H1 (cell line): ENCODE data around the gene COL6A3. TPM values are rescaled to one million over a fixed set of nuclear protein-coding genes. Genes with fewer than 3 reads are reported as not detected.

ENCODE experiments used
- CTCF ChIA-PET: fragments of 300-600 bp; sonication (Branson Sonifier 250); formaldehyde crosslinking; loops from one replicate; lab custom pipeline; 2021; ENCODE audit not compliant: partially characterized antibody; lab: Charles Lee
- POLR2A ChIA-PET: fragments of 300-600 bp; sonication (Branson Sonifier 250); formaldehyde crosslinking; loops from one replicate; lab custom pipeline; 2021; ENCODE audit warnings: inconsistent platforms; ENCODE audit not compliant: partially characterized antibody; lab: Charles Lee
- DNase-seq, 2 experiments: peaks; one replicate each; pipeline versions ENCODE4 v3.0.0 to v3.0.0-alpha.2; 2010 to 2022; ENCODE audit warnings: low spot score in 2 of 2, low read depth in 1 of 2, mixed read lengths in 1 of 2
- FAIRE-seq: peaks from 2 replicates; lab custom pipeline; 2011; peaks lifted over from hg19 to GRCh38; lab: Jason Lieb, UNC
- H2AFZ ChIP-seq: 2 replicates; pipeline ENCODE4 v1.8.1; 2012; ENCODE audit warnings: low read length, inconsistent platforms
- H2AK5ac ChIP-seq: 2 replicates; pipeline ENCODE4 v1.6.1; 2013; ENCODE audit warnings: low read depth, low read length
- H2BK120ac ChIP-seq: replicated peaks from 2 replicates; pipeline ENCODE3; 2013; ENCODE audit warnings: low read depth, low read length, inconsistent platforms
- H2BK12ac ChIP-seq: 2 replicates; pipeline ENCODE4 v1.6.1; 2013; ENCODE audit warnings: low read depth, low read length
- H2BK15ac ChIP-seq: 2 replicates; pipeline ENCODE4 v1.6.1; 2013; ENCODE audit warnings: low read length
- H2BK20ac ChIP-seq: 2 replicates; pipeline ENCODE4 v1.6.1; 2013; ENCODE audit warnings: low read length
- H2BK5ac ChIP-seq: 2 replicates; pipeline ENCODE4 v1.6.1; 2013; ENCODE audit warnings: low read depth, low read length
- H3K14ac ChIP-seq: 2 replicates; pipeline ENCODE4 v1.6.1; 2013; ENCODE audit warnings: inconsistent platforms; ENCODE audit not compliant: insufficient read length
- H3K18ac ChIP-seq: 2 replicates; pipeline ENCODE4 v1.6.1; 2013; ENCODE audit warnings: low read length; ENCODE audit errors: extremely low read depth
- H3K23ac ChIP-seq: 2 replicates; pipeline ENCODE4 v1.6.1; 2013; ENCODE audit warnings: inconsistent platforms; ENCODE audit not compliant: insufficient read length
- H3K23me2 ChIP-seq: 2 replicates; pipeline ENCODE4 v1.6.1; 2013; ENCODE audit warnings: low read depth, low read length
- H3K27ac ChIP-seq: 2 replicates; pipeline ENCODE4 v1.6.1; 2011; ENCODE audit warnings: low read depth, low read length, inconsistent platforms
- H3K27me3 ChIP-seq, 4 experiments: replicated peaks in 1 of 4; 1 replicate in 1 of 4; 2 replicates in 3 of 4; pipeline versions ENCODE4 v1.6.1 to v1.8.1; 2011 to 2013; ENCODE audit warnings: low read length in 3 of 4, mild to moderate bottlenecking in 3 of 4, inconsistent platforms in 2 of 4, mixed read lengths in 2 of 4, moderate library complexity in 1 of 4; ENCODE audit not compliant: control insufficient read depth in 3 of 4, insufficient read depth in 3 of 4; ENCODE audit errors: extremely low read depth in 1 of 4
- H3K36me3 ChIP-seq, 4 experiments: 2 replicates each; pipeline versions ENCODE4 v1.6.1 to v1.8.1; 2011 to 2013; ENCODE audit warnings: mild to moderate bottlenecking in 4 of 4, low read length in 3 of 4, moderate library complexity in 2 of 4, control low read depth in 1 of 4, inconsistent platforms in 1 of 4; ENCODE audit not compliant: insufficient read depth in 4 of 4, control insufficient read depth in 2 of 4
- H3K4ac ChIP-seq: replicated peaks from 2 replicates; pipeline ENCODE3; 2013; ENCODE audit warnings: low read length, low read depth, mixed read lengths, inconsistent platforms; ENCODE audit not compliant: insufficient read length
- H3K4me1 ChIP-seq, 4 experiments: replicated peaks in 1 of 4; 1 replicate in 1 of 4; 2 replicates in 3 of 4; pipeline versions ENCODE4 v1.6.1 to v1.8.1; 2011 to 2013; ENCODE audit warnings: low read length in 3 of 4, inconsistent platforms in 2 of 4, mixed read lengths in 1 of 4; ENCODE audit not compliant: insufficient read depth in 4 of 4, control insufficient read depth in 3 of 4
- H3K4me2 ChIP-seq, 2 experiments: 2 replicates each; pipeline versions ENCODE4 v1.6.1 to v1.8.1; 2011 to 2013; ENCODE audit warnings: low read depth in 2 of 2, low read length in 2 of 2, control low read depth in 1 of 2, inconsistent platforms in 1 of 2, mild to moderate bottlenecking in 1 of 2; ENCODE audit not compliant: insufficient read depth in 1 of 2
- H3K4me3 ChIP-seq, 4 experiments: fragments of 200-600, 300-600 bp in 1 of 4; sonication (generic), shearing (Covaris generic), sonication (Bioruptor Twin) in 1 of 4; 2 replicates each; pipeline versions ENCODE4 v1.5.1 to v1.8.1; 2011 to 2016; ENCODE audit warnings: low read length in 4 of 4, low read depth in 3 of 4, control low read depth in 2 of 4, inconsistent platforms in 2 of 4, mild to moderate bottlenecking in 2 of 4, mixed read lengths in 1 of 4, moderate library complexity in 1 of 4; ENCODE audit not compliant: insufficient read depth in 2 of 4; ENCODE audit errors: extremely low read depth in 1 of 4
- H3K56ac ChIP-seq: replicated peaks from 2 replicates; pipeline ENCODE3; 2013; ENCODE audit warnings: low read depth, mild to moderate bottlenecking, mixed read lengths, low read length, inconsistent platforms; ENCODE audit not compliant: insufficient read length
- H3K79me1 ChIP-seq: 2 replicates; pipeline ENCODE4 v1.6.1; 2013; ENCODE audit warnings: low read depth, low read length, control low read depth
- H3K79me2 ChIP-seq, 2 experiments: 2 replicates each; pipeline versions ENCODE4 v1.6.1 to v1.8.1; 2012 to 2013; ENCODE audit warnings: low read length in 2 of 2, mild to moderate bottlenecking in 2 of 2, inconsistent platforms in 1 of 2; ENCODE audit not compliant: insufficient read depth in 2 of 2, control insufficient read depth in 1 of 2
- H3K9ac ChIP-seq, 4 experiments: replicated peaks in 1 of 4; 1 replicate in 1 of 4; 2 replicates in 3 of 4; pipeline versions ENCODE4 v1.6.1 to v1.8.1; 2011 to 2013; ENCODE audit warnings: low read depth in 3 of 4, low read length in 3 of 4, control low read depth in 2 of 4, mild to moderate bottlenecking in 2 of 4, moderate library complexity in 2 of 4, inconsistent platforms in 1 of 4; ENCODE audit errors: extremely low read depth in 1 of 4
- H3K9me3 ChIP-seq, 2 experiments: 2 replicates each; pipeline versions ENCODE4 v1.6.1 to v1.8.1; 2012 to 2013; ENCODE audit warnings: mild to moderate bottlenecking in 2 of 2, moderate library complexity in 2 of 2, control low read depth in 1 of 2, inconsistent platforms in 1 of 2, low read depth in 1 of 2, low read length in 1 of 2, mixed read lengths in 1 of 2; ENCODE audit not compliant: insufficient read depth in 2 of 2
- H4K20me1 ChIP-seq, 2 experiments: replicated peaks in 1 of 2; 2 replicates each; pipeline versions ENCODE3 to v1.8.1; 2011 to 2013; ENCODE audit warnings: inconsistent platforms in 2 of 2, low read length in 2 of 2, mild to moderate bottlenecking in 1 of 2; ENCODE audit not compliant: insufficient read depth in 2 of 2, control insufficient read depth in 1 of 2
- H4K5ac ChIP-seq: 2 replicates; pipeline ENCODE4 v1.6.1; 2013; ENCODE audit warnings: low read length, low read depth, mixed read lengths, inconsistent platforms; ENCODE audit not compliant: insufficient read length
- H4K8ac ChIP-seq: 2 replicates; pipeline ENCODE4 v1.8.0; 2013; ENCODE audit warnings: mild to moderate bottlenecking, moderate library complexity, low read length, inconsistent platforms; ENCODE audit not compliant: insufficient read depth; ENCODE audit errors: extremely low read depth
- H4K91ac ChIP-seq: replicated peaks from 2 replicates; pipeline ENCODE3; 2013; ENCODE audit warnings: low read length, mixed read lengths, inconsistent platforms; ENCODE audit not compliant: insufficient read length
- EP300 ChIP-seq, 2 experiments: IDR thresholded peaks; 1 replicate in 1 of 2; 2 replicates in 1 of 2; pipeline ENCODE4 v1.6.1; 2011 to 2012; ENCODE audit warnings: low read depth in 2 of 2, low read length in 2 of 2, mild to moderate bottlenecking in 2 of 2, borderline replicate concordance in 1 of 2, inconsistent platforms in 1 of 2, moderate library complexity in 1 of 2
- NRF1 ChIP-seq: IDR thresholded peaks from 2 replicates; pipeline ENCODE4 v1.6.1; 2011; ENCODE audit warnings: mild to moderate bottlenecking, low read depth, low read length, improper control_type of control experiment
- RNF2 ChIP-seq: fragments of 200-900, 300-1000 bp; sonication (generic); IDR thresholded peaks from 2 replicates; pipeline ENCODE4 v1.7.1; 2016; ENCODE audit warnings: borderline replicate concordance, low read depth, mild to moderate bottlenecking, antibody characterized with exemption, low read length; ENCODE audit not compliant: poor library complexity, severe bottlenecking; ENCODE audit errors: missing control alignments
- SIN3A ChIP-seq, 2 experiments: IDR thresholded peaks in 1 of 2; conservative IDR thresholded peaks in 1 of 2; 2 replicates each; pipeline ENCODE4 v1.6.1; 2011 to 2012; ENCODE audit warnings: low read length in 2 of 2, improper control_type of control experiment in 1 of 2, low read depth in 1 of 2, mild to moderate bottlenecking in 1 of 2
- SP1 ChIP-seq: IDR thresholded peaks from 2 replicates; pipeline ENCODE4 v1.6.1; 2011; ENCODE audit warnings: low read depth, low read length
- SP2 ChIP-seq: IDR thresholded peaks from 2 replicates; pipeline ENCODE4 v1.6.1; 2012; ENCODE audit warnings: mild to moderate bottlenecking, low read length, inconsistent platforms
- SP4 ChIP-seq: IDR thresholded peaks from 2 replicates; pipeline ENCODE4 v1.6.1; 2012; ENCODE audit warnings: low read length, inconsistent platforms
- SRF ChIP-seq: IDR thresholded peaks from 2 replicates; pipeline ENCODE4 v1.6.1; 2011; ENCODE audit warnings: mild to moderate bottlenecking, low read depth, low read length, moderate library complexity
- TEAD4 ChIP-seq: IDR thresholded peaks from 2 replicates; pipeline ENCODE4 v1.6.1; 2012; ENCODE audit warnings: low read depth, low read length, inconsistent platforms, mixed read lengths
- WGBS, 2 experiments: shearing (Covaris generic) in 1 of 2; methylation state at CpG; one replicate each; pipeline versions ENCODE4 v1.1.6 to v1.1.7; 2013 to 2015; ENCODE audit warnings: low lambda C conversion rate in 2 of 2, mixed read lengths in 2 of 2, inconsistent platforms in 1 of 2, low coverage in 1 of 2, missing lambda C conversion rate in 1 of 2; ENCODE audit not compliant: insufficient replicate concordance in 2 of 2, insufficient coverage in 1 of 2, insufficient read length in 1 of 2; ENCODE audit errors: extremely low coverage in 1 of 2, missing lambda C conversion rate in 1 of 2; 5-methylcytosine and 5-hydroxymethylcytosine counted together
- polyA plus RNA-seq, 7 experiments: library from polyadenylated mRNA; depleted of rRNA in 3 of 7; stranded (reverse) in 5 of 7; unstranded in 2 of 7; fragments of >200 nt in 5 of 7; fragments of 200-250 nt in 2 of 7; gene quantifications; 1 replicate in 5 of 7; 2 replicates in 1 of 7; 4 replicates in 1 of 7; pipeline versions ENCODE4 v1.2.1 to v1.2.3, GENCODE V29; 2011 to 2013; ENCODE audit warnings: missing spikeins in 2 of 7, mixed read lengths in 2 of 7
- total RNA-seq: library from RNA; stranded (reverse); fragmentation: NEBNext Ultra II Directional; extraction: Animal tissue kit (Norgen Biotek cat#: 25700); gene quantifications from 2 replicates; pipeline ENCODE4 v1.2.1, GENCODE V29; 2021
- TF ChIP-seq, protein P1 (sequence below): IDR thresholded peaks from 2 replicates; pipeline ENCODE4 v1.6.1; 2012; ENCODE audit warnings: low read length, inconsistent platforms

The COL6A3 gene
- total and polyA plus RNA-seq, 2 of the 8 experiments (the other 6 are each of a cell fraction or from before 2014, with no cell fraction given) = 1.2 to 3.4 TPM

DNA sequence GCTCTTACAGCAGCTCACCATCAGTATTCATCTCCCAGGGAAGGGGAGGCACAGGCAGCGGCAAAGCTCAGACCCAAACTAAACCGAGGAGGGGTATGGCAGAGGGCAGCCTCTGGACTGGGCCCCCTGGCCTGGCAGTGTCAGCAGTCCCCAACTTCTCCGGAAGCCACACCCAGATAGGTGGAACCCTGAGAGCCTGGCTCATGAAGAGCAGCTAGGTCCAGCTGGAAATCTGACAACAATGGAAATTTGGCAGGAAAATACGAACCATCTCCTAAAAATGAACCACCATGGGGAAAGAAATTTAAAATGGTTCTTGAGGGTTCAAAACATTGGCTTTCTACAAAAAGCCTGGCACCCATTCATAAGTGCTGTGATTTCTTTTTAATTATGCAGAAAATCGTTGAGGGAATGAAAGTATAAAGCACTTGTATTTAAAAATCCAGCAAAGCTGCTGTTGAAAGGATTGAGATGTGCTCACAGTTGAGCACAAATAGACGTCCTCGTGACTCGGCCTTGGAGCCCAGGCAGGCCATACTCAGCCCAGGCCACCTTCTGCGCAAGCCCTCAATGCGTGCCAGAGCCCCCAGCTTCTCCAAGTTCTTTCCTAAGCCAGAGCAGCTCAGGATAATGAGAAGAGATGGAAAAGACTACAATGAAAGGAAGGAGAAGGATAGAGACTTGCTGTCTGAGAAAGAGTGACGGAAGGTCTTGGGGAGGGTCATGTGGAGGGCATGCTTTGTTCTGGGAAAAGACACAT is 93.0 kb downstream of the COL6A3 start:
- no peak overlapping the region for H3K14ac ChIP-seq
- DNase-seq (no peak), FAIRE-seq (no peak)
- no peak overlapping the region for H4K8ac ChIP-seq
- no peaks in the 10 kb centered on the region for H3K79me1 ChIP-seq
- no peak overlapping the region for H4K5ac ChIP-seq
- WGBS, 2 experiments = 91% methylated on average over 11 of the region's 11 CpGs; no CpG with 5 or more reads in 1 of the 2 experiments
- ChIA-PET CTCF (interaction anchor here (1.0 to 4.2 kb wide), 11 partner anchors 9 to 212 kb away, joined by 3 to 32 read pairs (median 4); no protein-coding TSS in a partner anchor), POLR2A (interaction anchor here (1.0 kb wide), 1 partner anchor 11 kb away, joined by 3 read pairs; no protein-coding TSS in a partner anchor)
- H3K23me2 ChIP-seq = no peaks in the 10 kb centered on the region
- no peak overlapping the region for H3K23ac ChIP-seq
- H3K9me3 ChIP-seq = no peaks in the 10 kb centered on the region
- no peak overlapping the region for H2BK5ac ChIP-seq
- no peak overlapping the region for H2BK120ac ChIP-seq
- H2AFZ ChIP-seq = no peak overlapping the region
- no peak overlapping the region for H3K56ac ChIP-seq
- no peak overlapping the region for H2AK5ac ChIP-seq
- no peak overlapping the region for H3K9ac ChIP-seq
- H2BK12ac ChIP-seq = no peak overlapping the region
- H3K4ac ChIP-seq = no peak overlapping the region
- H3K4me3 ChIP-seq = no peak overlapping the region
- no peaks in the 10 kb centered on the region; a peak in 1 of 7 replicates for H3K4me1 ChIP-seq
- no peaks in the 10 kb centered on the region for H3K36me3 ChIP-seq
- H2BK15ac ChIP-seq = no peak overlapping the region
- no peak overlapping the region for H3K27ac ChIP-seq
- H4K91ac ChIP-seq = no peak overlapping the region
- no peak overlapping the region for H3K18ac ChIP-seq
- no peaks in the 10 kb centered on the region for H3K79me2 ChIP-seq
- H3K27me3 ChIP-seq = no peaks in the 10 kb centered on the region; a peak in 1 of 7 replicates
- no peak overlapping the region for H3K4me2 ChIP-seq
- H4K20me1 ChIP-seq = no peaks in the 10 kb centered on the region
- no peak overlapping the region for H2BK20ac ChIP-seq
- TF ChIP-seq SP2 (no peak), SP1 (no peak), NRF1 (no peak), TEAD4 (no peak), RNF2 (no peak), SRF (no peak), SIN3A (conservative IDR thresholded peaks at IDR 0.05 in 1 of 2, IDR thresholded peaks at IDR 0.05 in 1 of 2; ENCODE audit: low read depth in 1 of 2, low read length in 2 of 2) (no peak), EP300 (IDR thresholded peaks at IDR 0.05; ENCODE audit: borderline replicate concordance in 1 of 2, low read depth in 2 of 2, low read length in 2 of 2) (no peak), SP4 (no peak)
- TF ChIP-seq, protein P1, sequence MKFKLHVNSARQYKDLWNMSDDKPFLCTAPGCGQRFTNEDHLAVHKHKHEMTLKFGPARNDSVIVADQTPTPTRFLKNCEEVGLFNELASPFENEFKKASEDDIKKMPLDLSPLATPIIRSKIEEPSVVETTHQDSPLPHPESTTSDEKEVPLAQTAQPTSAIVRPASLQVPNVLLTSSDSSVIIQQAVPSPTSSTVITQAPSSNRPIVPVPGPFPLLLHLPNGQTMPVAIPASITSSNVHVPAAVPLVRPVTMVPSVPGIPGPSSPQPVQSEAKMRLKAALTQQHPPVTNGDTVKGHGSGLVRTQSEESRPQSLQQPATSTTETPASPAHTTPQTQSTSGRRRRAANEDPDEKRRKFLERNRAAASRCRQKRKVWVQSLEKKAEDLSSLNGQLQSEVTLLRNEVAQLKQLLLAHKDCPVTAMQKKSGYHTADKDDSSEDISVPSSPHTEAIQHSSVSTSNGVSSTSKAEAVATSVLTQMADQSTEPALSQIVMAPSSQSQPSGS = no peak
